HCT116 (cell line): Measurements from ENCODE around the gene STAC2.

Source experiments
- CTCF ChIP-seq, 3 experiments: fragments of 200-600 bp in 1 of 3; sonication (generic) in 1 of 3; IDR thresholded peaks in 2 of 3; conservative IDR thresholded peaks in 1 of 3; 2 replicates each; pipeline ENCODE4 v1.5.1; 2012 to 2017; ENCODE audit warnings: low read depth in 2 of 3, low read length in 2 of 3, antibody characterized with exemption in 1 of 3, borderline replicate concordance in 1 of 3, control low read depth in 1 of 3, mild to moderate bottlenecking in 1 of 3, mixed read lengths in 1 of 3, mixed run types in 1 of 3, moderate library complexity in 1 of 3; ENCODE audit not compliant: insufficient read depth in 1 of 3
- EZH2 ChIP-seq: fragments of 200-600 bp; sonication (generic); IDR thresholded peaks from 2 replicates; pipeline ENCODE4 v1.6.1; 2017; ENCODE audit warnings: antibody characterized with exemption, mixed run types
- EZH2phosphoT487 ChIP-seq: fragments of 200-600 bp; IDR thresholded peaks from 2 replicates; pipeline ENCODE4 v1.6.1; 2018; ENCODE audit warnings: antibody characterized with exemption, borderline replicate concordance
- SIN3A ChIP-seq: IDR thresholded peaks from 2 replicates; pipeline ENCODE4 v1.6.1; 2012; ENCODE audit warnings: low read depth
- SP1 ChIP-seq: IDR thresholded peaks from 2 replicates; pipeline ENCODE4 v1.6.1; 2012; ENCODE audit warnings: low read depth
- ZBTB33 ChIP-seq: IDR thresholded peaks from 2 replicates; pipeline ENCODE4 v1.6.1; 2011; ENCODE audit warnings: mild to moderate bottlenecking, low read length, moderate library complexity; ENCODE audit not compliant: insufficient replicate concordance; ENCODE audit errors: extremely low read depth
- ZFX ChIP-seq: fragments of 450-650 bp; IDR thresholded peaks from 2 replicates; pipeline ENCODE4 v1.6.1; 2017

DNA sequence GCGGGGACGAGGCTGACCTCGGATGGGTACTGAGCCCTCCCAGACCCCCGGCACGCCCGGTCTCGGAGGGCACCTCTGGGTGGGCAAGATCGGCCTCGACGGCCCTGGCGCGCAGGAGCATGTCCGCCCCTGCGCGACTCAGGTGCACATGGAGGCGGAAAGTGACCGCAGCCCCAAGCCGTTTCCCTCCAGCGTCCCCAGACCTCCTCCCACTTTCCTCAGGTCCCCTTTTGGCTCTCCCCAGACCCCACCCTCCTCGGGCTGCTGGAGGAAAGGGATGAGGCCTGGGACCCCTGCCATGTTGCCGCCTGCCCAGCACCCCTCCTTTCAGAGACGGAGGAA, 15.7 kb downstream of the STAC2 start:
- TF ChIP-seq CTCF (IDR thresholded peaks at IDR 0.05 in 2 of 3, conservative IDR thresholded peaks at IDR 0.05 in 1 of 3; ENCODE audit: borderline replicate concordance in 1 of 3, insufficient read depth in 1 of 3, low read depth in 2 of 3, low read length in 2 of 3) (no peak), ZBTB33 (no peak), EZH2phosphoT487 (no peak), SP1 (no peak), ZFX (no peak), SIN3A (no peak), EZH2 (no peak)
